Neutrophil (primary cell): ENCODE data around the gene NAP1L1.

Experiments
- H3K27ac ChIP-seq: fragments of 200-600 bp; sonication (generic); 2 replicates; pipeline ENCODE4 v1.5.1; 2016; ENCODE audit warnings: mild to moderate bottlenecking, moderate library complexity
- H3K27me3 ChIP-seq: fragments of 200-600 bp; sonication (generic); 2 replicates; pipeline ENCODE4 v1.6.0; 2016; ENCODE audit warnings: mild to moderate bottlenecking
- H3K36me3 ChIP-seq: fragments of 200-600 bp; sonication (generic); 2 replicates; pipeline ENCODE4 v1.5.1; 2017
- H3K4me1 ChIP-seq, 2 experiments: fragments of 200-600 bp in 1 of 2; sonication (generic) in 1 of 2; 1 replicate in 1 of 2; 2 replicates in 1 of 2; pipeline versions ENCODE4 v1.5.1 to v1.6.1; 2013 to 2016; ENCODE audit warnings: low read depth in 1 of 2, low read length in 1 of 2, mild to moderate bottlenecking in 1 of 2, moderate library complexity in 1 of 2; ENCODE audit not compliant: control insufficient read depth in 1 of 2, insufficient read depth in 1 of 2
- H3K4me3 ChIP-seq, 2 experiments: fragments of 200-600 bp in 1 of 2; sonication (generic) in 1 of 2; 1 replicate in 1 of 2; 2 replicates in 1 of 2; pipeline ENCODE4 v1.5.1; 2013 to 2016; ENCODE audit warnings: low read depth in 1 of 2, low read length in 1 of 2, mild to moderate bottlenecking in 1 of 2, moderate library complexity in 1 of 2
- H3K9me3 ChIP-seq: fragments of 200-600 bp; sonication (generic); 2 replicates; pipeline ENCODE4 v1.5.1; 2016
- TF ChIP-seq, protein P1 (sequence below): fragments of 200-600 bp; sonication (generic); IDR thresholded peaks from 2 replicates; pipeline ENCODE4 v1.5.1; 2016; ENCODE audit warnings: antibody characterized with exemption

NAP1L1 gene

DNA sequence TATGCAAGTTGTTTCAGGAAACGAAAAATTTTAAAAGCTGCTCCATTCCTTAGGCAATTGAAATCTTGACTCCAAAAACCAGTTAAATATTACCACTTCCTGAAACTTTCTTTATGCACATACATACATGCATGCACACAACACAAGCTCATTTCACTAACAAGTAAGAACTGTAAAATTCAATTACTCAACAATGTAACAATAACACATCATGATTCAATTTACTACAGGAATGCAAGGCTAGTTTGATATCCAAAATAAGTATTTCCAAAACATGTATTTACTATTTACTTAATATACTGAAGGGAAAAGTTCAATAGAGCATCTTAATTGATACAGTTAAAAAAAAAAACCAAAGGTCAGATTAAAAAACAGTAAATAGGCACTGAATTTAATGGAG lies 19.6 kb downstream of the NAP1L1 start:
- no peak overlapping the region for H3K4me3 ChIP-seq
- peaks cover 4% of the 10 kb centered on the region for H3K9me3 ChIP-seq
- peaks cover 6% of the 10 kb centered on the region for H3K36me3 ChIP-seq
- no peak overlapping the region for H3K27ac ChIP-seq
- H3K4me1 ChIP-seq, result no peaks in the 10 kb centered on the region
- TF ChIP-seq, protein P1, sequence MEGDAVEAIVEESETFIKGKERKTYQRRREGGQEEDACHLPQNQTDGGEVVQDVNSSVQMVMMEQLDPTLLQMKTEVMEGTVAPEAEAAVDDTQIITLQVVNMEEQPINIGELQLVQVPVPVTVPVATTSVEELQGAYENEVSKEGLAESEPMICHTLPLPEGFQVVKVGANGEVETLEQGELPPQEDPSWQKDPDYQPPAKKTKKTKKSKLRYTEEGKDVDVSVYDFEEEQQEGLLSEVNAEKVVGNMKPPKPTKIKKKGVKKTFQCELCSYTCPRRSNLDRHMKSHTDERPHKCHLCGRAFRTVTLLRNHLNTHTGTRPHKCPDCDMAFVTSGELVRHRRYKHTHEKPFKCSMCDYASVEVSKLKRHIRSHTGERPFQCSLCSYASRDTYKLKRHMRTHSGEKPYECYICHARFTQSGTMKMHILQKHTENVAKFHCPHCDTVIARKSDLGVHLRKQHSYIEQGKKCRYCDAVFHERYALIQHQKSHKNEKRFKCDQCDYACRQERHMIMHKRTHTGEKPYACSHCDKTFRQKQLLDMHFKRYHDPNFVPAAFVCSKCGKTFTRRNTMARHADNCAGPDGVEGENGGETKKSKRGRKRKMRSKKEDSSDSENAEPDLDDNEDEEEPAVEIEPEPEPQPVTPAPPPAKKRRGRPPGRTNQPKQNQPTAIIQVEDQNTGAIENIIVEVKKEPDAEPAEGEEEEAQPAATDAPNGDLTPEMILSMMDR, result no peak
- H3K27me3 ChIP-seq, result no peaks in the 10 kb centered on the region

DNA sequence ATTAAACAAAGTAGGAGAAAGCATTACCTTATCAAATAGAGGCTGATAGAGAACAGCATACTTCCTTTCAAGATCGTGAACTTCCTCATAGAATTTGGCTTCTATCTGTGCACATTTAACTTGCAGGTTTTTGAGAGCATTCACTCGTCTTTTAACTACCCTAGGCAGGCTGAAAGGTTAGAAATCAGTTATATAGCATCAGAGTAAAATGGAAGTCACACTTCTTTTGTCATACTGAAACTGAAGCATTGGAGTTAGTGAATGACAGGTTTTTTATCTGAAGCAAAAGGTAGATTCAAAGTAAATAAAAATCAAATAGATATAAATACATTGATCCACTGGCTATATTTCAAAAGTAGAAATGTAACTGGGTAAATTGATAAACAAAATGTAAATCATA lies 24.4 kb downstream of the NAP1L1 start:
- Histone ChIP-seq H3K9me3 (peaks cover 4% of the 10 kb centered on the region), H3K27ac (no peak overlapping the region), H3K27me3 (no peaks in the 10 kb centered on the region), H3K4me3 (no peak overlapping the region), H3K36me3 (peaks cover 16% of the 10 kb centered on the region), H3K4me1 (no peaks in the 10 kb centered on the region)
- TF ChIP-seq, protein P1, result no peak

DNA sequence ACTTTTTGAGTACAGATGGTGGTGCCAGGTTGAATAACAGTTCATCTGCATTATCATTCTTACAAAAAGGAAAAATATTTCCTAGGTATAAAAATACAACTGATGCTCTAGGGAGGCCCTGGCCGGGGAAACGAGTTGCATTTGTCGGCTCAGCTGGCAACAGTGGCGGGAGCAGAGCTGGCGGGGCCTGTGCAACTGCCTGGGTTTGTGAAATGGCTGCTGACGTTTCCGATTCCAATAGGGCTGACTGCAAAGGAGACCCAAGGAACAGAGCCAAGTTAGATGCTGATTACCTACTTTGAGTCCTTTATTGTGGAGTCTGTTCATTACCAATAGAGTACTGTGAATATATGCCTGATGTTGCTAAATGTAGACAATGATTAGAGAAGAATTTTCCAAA lies 27.2 kb downstream of the NAP1L1 start:
- Histone ChIP-seq H3K27ac (no peak overlapping the region), H3K9me3 (no peaks in the 10 kb centered on the region), H3K4me3 (no peak overlapping the region), H3K36me3 (peaks cover 30% of the 10 kb centered on the region), H3K27me3 (no peaks in the 10 kb centered on the region), H3K4me1 (no peaks in the 10 kb centered on the region)
- TF ChIP-seq, protein P1, result no peak

DNA sequence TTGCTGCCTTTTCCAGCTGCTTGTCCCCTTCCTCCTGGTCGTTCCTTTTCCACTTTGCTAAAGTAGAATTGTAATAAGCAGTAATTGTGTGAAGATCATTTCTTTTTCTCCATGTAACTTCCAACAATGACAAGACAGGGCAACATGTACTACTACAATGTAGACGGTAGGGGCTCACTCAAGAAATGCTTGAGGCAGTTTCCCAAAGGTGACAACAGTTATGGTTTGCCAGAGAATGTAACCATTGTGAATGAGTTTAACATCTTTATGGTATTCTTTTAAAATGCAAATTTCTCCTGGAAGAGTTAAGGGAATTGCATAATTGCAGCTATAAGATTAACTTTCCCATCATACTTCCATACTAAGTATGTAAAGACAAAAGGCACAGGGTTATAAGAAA lies 29.1 kb downstream of the NAP1L1 start:
- Histone ChIP-seq H3K27ac (no peak overlapping the region), H3K9me3 (no peaks in the 10 kb centered on the region), H3K36me3 (peaks cover 41% of the 10 kb centered on the region), H3K4me3 (no peak overlapping the region), H3K4me1 (no peaks in the 10 kb centered on the region), H3K27me3 (no peaks in the 10 kb centered on the region)
- TF ChIP-seq, protein P1, result no peak

DNA sequence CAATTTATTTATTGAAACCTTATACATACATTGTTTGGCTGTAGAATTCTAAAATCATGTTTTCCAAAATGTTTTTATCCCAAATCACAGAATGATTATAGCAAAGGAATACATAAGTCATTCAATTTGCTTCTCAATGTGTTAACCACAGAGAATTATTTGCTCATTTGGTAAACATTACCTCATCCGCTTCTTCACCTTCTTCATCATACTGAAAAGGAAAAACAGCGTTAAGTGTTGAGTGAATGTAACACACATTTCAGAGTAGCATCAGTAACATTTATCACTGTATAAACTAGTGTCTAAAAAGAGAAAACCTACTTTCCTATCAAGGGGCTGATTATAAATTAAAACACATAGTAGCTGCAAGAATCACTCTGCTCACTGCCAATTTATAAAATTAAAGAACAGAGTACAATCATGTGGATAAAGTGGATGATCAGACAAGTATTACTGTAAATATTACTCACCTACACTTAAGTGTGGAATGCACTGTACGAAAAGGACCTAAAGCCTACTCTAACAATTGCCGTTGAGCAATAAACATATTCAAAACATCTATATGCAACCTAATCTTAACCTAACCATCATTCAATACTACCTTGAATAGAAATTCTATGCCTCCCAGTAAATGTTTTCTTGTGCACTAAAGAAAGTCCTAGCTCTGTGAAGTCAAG lies 34.8 kb downstream of the NAP1L1 start:
- TF ChIP-seq, protein P1, result no peak
- H3K4me3 ChIP-seq, result no peak overlapping the region
- no peaks in the 10 kb centered on the region for H3K9me3 ChIP-seq
- no peaks in the 10 kb centered on the region for H3K4me1 ChIP-seq
- H3K27ac ChIP-seq, result no peak overlapping the region
- peaks cover 36% of the 10 kb centered on the region for H3K36me3 ChIP-seq
- no peaks in the 10 kb centered on the region for H3K27me3 ChIP-seq
